H9 (cell line): ENCODE data around the gene SMAD7. TPM values are rescaled to one million over a fixed set of nuclear protein-coding genes. Genes with fewer than 3 reads are reported as not detected.

Experiments used
- DNase-seq: peaks from one replicate; pipeline ENCODE4 v3.0.0-alpha.2; 2017
- H2AFZ ChIP-seq: one replicate; pipeline ENCODE4 v1.6.1; 2013; ENCODE audit warnings: mild to moderate bottlenecking, low read length, control low read depth, moderate library complexity
- H2AK5ac ChIP-seq: 2 replicates; pipeline ENCODE4 v1.6.1; 2013; ENCODE audit warnings: low read length, control low read depth, mixed read lengths; ENCODE audit not compliant: insufficient read length
- H2BK120ac ChIP-seq: one replicate; pipeline ENCODE4 v1.6.1; 2013; ENCODE audit warnings: low read depth, mild to moderate bottlenecking, low read length, control low read depth, inconsistent platforms; ENCODE audit not compliant: poor library complexity, severe bottlenecking
- H2BK12ac ChIP-seq: 2 replicates; pipeline ENCODE4 v1.6.1; 2013; ENCODE audit warnings: low read length, control low read depth, mixed read lengths, low read depth; ENCODE audit not compliant: insufficient read length
- H2BK15ac ChIP-seq: 2 replicates; pipeline ENCODE4 v1.6.1; 2013; ENCODE audit warnings: low read depth, low read length, control low read depth
- H2BK20ac ChIP-seq: one replicate; pipeline ENCODE4 v1.6.1; 2013; ENCODE audit warnings: low read depth, mild to moderate bottlenecking, low read length, control low read depth, inconsistent platforms; ENCODE audit not compliant: poor library complexity, severe bottlenecking
- H2BK5ac ChIP-seq: 2 replicates; pipeline ENCODE4 v1.6.1; 2013; ENCODE audit warnings: low read length, control low read depth, mixed read lengths; ENCODE audit not compliant: insufficient read length
- H3K14ac ChIP-seq: 2 replicates; pipeline ENCODE4 v1.6.1; 2013; ENCODE audit warnings: low read length, control low read depth; ENCODE audit not compliant: insufficient read depth
- H3K18ac ChIP-seq: 2 replicates; pipeline ENCODE4 v1.6.1; 2013; ENCODE audit warnings: low read depth, mild to moderate bottlenecking, mixed read lengths, low read length, control low read depth; ENCODE audit not compliant: insufficient read length
- H3K23ac ChIP-seq: 2 replicates; pipeline ENCODE4 v1.6.1; 2013; ENCODE audit warnings: low read length, control low read depth, mixed read lengths, low read depth; ENCODE audit not compliant: insufficient read length
- H3K23me2 ChIP-seq: 2 replicates; pipeline ENCODE4 v1.6.1; 2013; ENCODE audit warnings: low read depth, mild to moderate bottlenecking, mixed read lengths, low read length, control low read depth; ENCODE audit not compliant: insufficient read length, poor library complexity, severe bottlenecking
- H3K27ac ChIP-seq: 2 replicates; pipeline ENCODE4 v1.5.1; 2013; ENCODE audit warnings: low read length, control low read depth, mixed read lengths, low read depth; ENCODE audit not compliant: insufficient read length
- H3K27me3 ChIP-seq: 2 replicates; pipeline ENCODE4 v1.6.1; 2013; ENCODE audit warnings: low read length, control low read depth, inconsistent platforms; ENCODE audit not compliant: insufficient read depth
- H3K4ac ChIP-seq: 2 replicates; pipeline ENCODE4 v1.6.1; 2013; ENCODE audit warnings: low read depth, mild to moderate bottlenecking, control low read depth, inconsistent platforms, low read length, moderate library complexity
- H3K4me1 ChIP-seq: 2 replicates; pipeline ENCODE4 v1.6.1; 2013; ENCODE audit warnings: low read length, control low read depth, inconsistent platforms; ENCODE audit not compliant: insufficient read depth
- H3K4me2 ChIP-seq: 2 replicates; pipeline ENCODE4 v1.6.1; 2013; ENCODE audit warnings: low read length, control low read depth, mixed read lengths; ENCODE audit not compliant: insufficient read length, insufficient read depth
- H3K56ac ChIP-seq: 2 replicates; pipeline ENCODE4 v1.6.1; 2013; ENCODE audit warnings: low read depth, mild to moderate bottlenecking, mixed read lengths, low read length, control low read depth; ENCODE audit not compliant: insufficient read length
- H3K79me1 ChIP-seq: 2 replicates; pipeline ENCODE4 v1.6.1; 2013; ENCODE audit warnings: low read depth, mild to moderate bottlenecking, moderate library complexity, low read length, control low read depth, inconsistent platforms; ENCODE audit not compliant: insufficient read depth, poor library complexity, severe bottlenecking
- H3K79me2 ChIP-seq: 2 replicates; pipeline ENCODE4 v1.6.1; 2013; ENCODE audit warnings: low read length, control low read depth, inconsistent platforms; ENCODE audit not compliant: insufficient read depth
- H3K9ac ChIP-seq: 2 replicates; pipeline ENCODE4 v1.6.1; 2013; ENCODE audit warnings: low read length, control low read depth, mixed read lengths; ENCODE audit not compliant: insufficient read length; ENCODE audit errors: extremely low read depth
- H3K9me3 ChIP-seq: one replicate; pipeline ENCODE4 v1.6.1; 2013; ENCODE audit warnings: low read depth, low read length, inconsistent platforms; ENCODE audit not compliant: control insufficient read depth
- H3T11ph ChIP-seq: one replicate; pipeline ENCODE4 v1.6.1; 2013; ENCODE audit warnings: mild to moderate bottlenecking, low read length, control low read depth, inconsistent platforms
- H4K20me1 ChIP-seq: one replicate; pipeline ENCODE4 v1.6.1; 2013; ENCODE audit not compliant: control insufficient read depth, insufficient read length, insufficient read depth
- H4K5ac ChIP-seq: 2 replicates; pipeline ENCODE4 v1.6.1; 2013; ENCODE audit warnings: low read depth, mild to moderate bottlenecking, mixed read lengths, low read length, control low read depth; ENCODE audit not compliant: insufficient read length
- H4K8ac ChIP-seq: replicated peaks from 2 replicates; pipeline ENCODE4 v1.6.1; 2013; ENCODE audit warnings: low read length, control low read depth, mixed read lengths, low read depth; ENCODE audit not compliant: insufficient read length
- H4K91ac ChIP-seq: 2 replicates; pipeline ENCODE4 v1.6.1; 2013; ENCODE audit warnings: low read depth, mild to moderate bottlenecking, moderate library complexity, mixed read lengths, low read length, control low read depth; ENCODE audit not compliant: insufficient read length
- H3K27ac Mint-ChIP-seq, 3 experiments: 2 replicates in 2 of 3; 3 replicates in 1 of 3; pipeline ENCODE4 v1.8.0; 2020 to 2021; ENCODE audit warnings: mixed read lengths in 3 of 3, mild to moderate bottlenecking in 1 of 3, moderate library complexity in 1 of 3
- H3K27me3 Mint-ChIP-seq: 2 replicates; pipeline ENCODE4 v1.8.0; 2021; ENCODE audit warnings: low read depth, mild to moderate bottlenecking, moderate library complexity, mixed read lengths
- H3K36me3 Mint-ChIP-seq, 3 experiments: 2 replicates in 2 of 3; 3 replicates in 1 of 3; pipeline ENCODE4 v1.8.0; 2020 to 2021; ENCODE audit warnings: low read depth in 3 of 3, mixed read lengths in 3 of 3; ENCODE audit not compliant: insufficient read depth in 1 of 3
- H3K4me1 Mint-ChIP-seq, 2 experiments: 2 replicates each; pipeline ENCODE4 v1.8.0; 2020; ENCODE audit warnings: mixed read lengths in 2 of 2
- H3K4me3 Mint-ChIP-seq, 2 experiments: 2 replicates in 1 of 2; 3 replicates in 1 of 2; pipeline ENCODE4 v1.8.0; 2020 to 2021; ENCODE audit warnings: mild to moderate bottlenecking in 2 of 2, mixed read lengths in 2 of 2, moderate library complexity in 1 of 2
- H3K9me3 Mint-ChIP-seq, 2 experiments: 2 replicates in 1 of 2; 3 replicates in 1 of 2; pipeline ENCODE4 v1.8.0; 2020; ENCODE audit warnings: mild to moderate bottlenecking in 2 of 2, mixed read lengths in 2 of 2, moderate library complexity in 1 of 2
- CTCF ChIP-seq: fragments of 200-600 bp; sonication (generic); conservative IDR thresholded peaks from 3 replicates; pipeline ENCODE4 v1.8.0; 2021; ENCODE audit warnings: antibody characterized with exemption, mild to moderate bottlenecking
- WGBS: extraction: QIAGEN DNeasy Blood & Tissue Kit; methylation state at CpG from one replicate; pipeline ENCODE4 v1.1.7; 2013; ENCODE audit warnings: missing lambda C conversion rate, low lambda C conversion rate, mixed read lengths; ENCODE audit not compliant: insufficient read length; ENCODE audit errors: extremely low coverage; 5-methylcytosine and 5-hydroxymethylcytosine counted together
- total RNA-seq: library from RNA; stranded (reverse); gene quantifications from 2 replicates; pipeline ENCODE4 v1.2.1, GENCODE V29; 2021

The SMAD7 gene
- total RNA-seq, 1 experiment from 2014 or later, result 27.7 TPM

GRCh38 chr18:48905513-48905912 is 45.3 kb downstream of the SMAD7 start:
- Histone ChIP-seq H4K5ac (no peak overlapping the region), H3K4ac (no peak overlapping the region), H4K20me1 (no peaks in the 10 kb centered on the region), H3K27ac (no peak overlapping the region), H3K23ac (no peak overlapping the region), H2BK15ac (no peak overlapping the region), H3K14ac (no peak overlapping the region), H3K9ac (no peak overlapping the region), H2AK5ac (no peak overlapping the region), H2BK12ac (no peak overlapping the region), H3K79me1 (no peaks in the 10 kb centered on the region), H2AFZ (no peak overlapping the region), H4K8ac (no peak overlapping the region), H3K56ac (no peak overlapping the region), H3K18ac (no peak overlapping the region), H3T11ph (no peak overlapping the region), H3K79me2 (no peaks in the 10 kb centered on the region), H3K4me1 (no peaks in the 10 kb centered on the region), H4K91ac (no peak overlapping the region), H2BK5ac (no peak overlapping the region), H3K27me3 (no peaks in the 10 kb centered on the region), H3K23me2 (no peaks in the 10 kb centered on the region), H2BK120ac (no peak overlapping the region), H3K9me3 (no peaks in the 10 kb centered on the region), H2BK20ac (no peak overlapping the region), H3K4me2 (no peak overlapping the region)
- peaks cover 14 to 16% of the 10 kb centered on the region in 2 experiments for H3K9me3 Mint-ChIP-seq
- no peaks in the 10 kb centered on the region for H3K4me1 Mint-ChIP-seq
- TF ChIP-seq CTCF, result no peak
- H3K27ac Mint-ChIP-seq, result no peak overlapping the region
- no peak overlapping the region for H3K4me3 Mint-ChIP-seq
- peaks cover 4 to 13% (median 5%) of the 10 kb centered on the region in 3 experiments; a peak in 4 of 7 replicates for H3K36me3 Mint-ChIP-seq
- no CpG with 5 or more reads among the region's 1 CpG for WGBS
- peaks cover 9% of the 10 kb centered on the region for H3K27me3 Mint-ChIP-seq
- DNase-seq, result no peak
